ENCODE data around the gene BEST4.

DNA sequence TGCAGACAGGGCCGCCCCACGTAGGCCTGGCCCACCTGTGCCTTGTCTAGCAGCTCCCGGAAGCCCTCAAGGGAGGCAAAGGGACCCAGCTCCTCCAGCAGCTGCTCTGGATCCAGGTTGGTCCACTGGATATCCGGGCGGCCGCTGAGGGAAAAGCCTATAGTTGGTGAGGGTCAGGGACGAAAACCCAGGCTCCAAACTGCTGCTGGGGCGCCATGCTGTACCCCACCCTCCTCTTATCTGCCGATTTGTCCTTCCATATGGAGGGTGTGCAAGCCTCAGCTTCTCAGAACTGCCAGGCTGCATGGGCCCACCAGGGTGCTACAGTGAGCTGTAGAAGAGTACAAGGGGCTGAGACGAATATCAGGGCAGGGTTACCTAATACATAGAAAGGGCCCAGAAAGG is 42.9 kb upstream of the BEST4 start:
- no peak for TF ChIP-seq POLR2A (IDR thresholded peaks at IDR 0.05)
- TF ChIP-seq, protein P1, sequence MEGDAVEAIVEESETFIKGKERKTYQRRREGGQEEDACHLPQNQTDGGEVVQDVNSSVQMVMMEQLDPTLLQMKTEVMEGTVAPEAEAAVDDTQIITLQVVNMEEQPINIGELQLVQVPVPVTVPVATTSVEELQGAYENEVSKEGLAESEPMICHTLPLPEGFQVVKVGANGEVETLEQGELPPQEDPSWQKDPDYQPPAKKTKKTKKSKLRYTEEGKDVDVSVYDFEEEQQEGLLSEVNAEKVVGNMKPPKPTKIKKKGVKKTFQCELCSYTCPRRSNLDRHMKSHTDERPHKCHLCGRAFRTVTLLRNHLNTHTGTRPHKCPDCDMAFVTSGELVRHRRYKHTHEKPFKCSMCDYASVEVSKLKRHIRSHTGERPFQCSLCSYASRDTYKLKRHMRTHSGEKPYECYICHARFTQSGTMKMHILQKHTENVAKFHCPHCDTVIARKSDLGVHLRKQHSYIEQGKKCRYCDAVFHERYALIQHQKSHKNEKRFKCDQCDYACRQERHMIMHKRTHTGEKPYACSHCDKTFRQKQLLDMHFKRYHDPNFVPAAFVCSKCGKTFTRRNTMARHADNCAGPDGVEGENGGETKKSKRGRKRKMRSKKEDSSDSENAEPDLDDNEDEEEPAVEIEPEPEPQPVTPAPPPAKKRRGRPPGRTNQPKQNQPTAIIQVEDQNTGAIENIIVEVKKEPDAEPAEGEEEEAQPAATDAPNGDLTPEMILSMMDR (IDR thresholded peaks at IDR 0.05) = no peak
